SK-N-MC (cell line): ENCODE data around the gene PHIP.
"Not testable (repeated sequence)": the region's sequence is repeated elsewhere in the genome, so short reads cannot be mapped to it uniquely, and the experiment has no call there.

Experiments
- FOXP2 ChIP-seq: optimal IDR thresholded peaks from 2 replicates; pipeline ENCODE3; 2011; ENCODE audit warnings: mild to moderate bottlenecking, moderate library complexity; ENCODE audit not compliant: insufficient read depth; ENCODE audit errors: extremely low read length, control extremely low read depth
- POLR2AphosphoS5 ChIP-seq: IDR thresholded peaks from 2 replicates; pipeline ENCODE4 v1.6.1; 2012; ENCODE audit warnings: mild to moderate bottlenecking, low read depth, low read length, borderline replicate concordance

GRCh38 chr6:79091801-79092200, 13.7 kb upstream of the PHIP start:
- TF ChIP-seq POLR2AphosphoS5, FOXP2: not testable (repeated sequence)
